ENCODE measurements around the gene PARP14.
"Not testable (repeated sequence)": the region's sequence is repeated elsewhere in the genome, so short reads cannot be mapped to it uniquely, and the experiment has no call there.

PARP14 gene

DNA sequence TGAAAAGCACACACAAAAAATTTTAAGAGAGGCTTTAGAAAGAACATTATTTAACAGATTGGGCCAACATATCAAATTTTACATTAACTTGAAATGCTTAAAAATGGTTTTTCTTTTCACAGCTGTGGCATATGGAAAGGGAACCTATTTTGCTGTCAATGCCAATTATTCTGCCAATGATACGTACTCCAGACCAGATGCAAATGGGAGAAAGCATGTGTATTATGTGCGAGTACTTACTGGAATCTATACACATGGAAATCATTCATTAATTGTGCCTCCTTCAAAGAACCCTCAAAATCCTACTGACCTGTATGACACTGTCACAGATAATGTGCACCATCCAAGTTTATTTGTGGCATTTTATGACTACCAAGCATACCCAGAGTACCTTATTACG is 47.5 kb downstream of the PARP14 start:
- FAIRE-seq, result no peak

DNA sequence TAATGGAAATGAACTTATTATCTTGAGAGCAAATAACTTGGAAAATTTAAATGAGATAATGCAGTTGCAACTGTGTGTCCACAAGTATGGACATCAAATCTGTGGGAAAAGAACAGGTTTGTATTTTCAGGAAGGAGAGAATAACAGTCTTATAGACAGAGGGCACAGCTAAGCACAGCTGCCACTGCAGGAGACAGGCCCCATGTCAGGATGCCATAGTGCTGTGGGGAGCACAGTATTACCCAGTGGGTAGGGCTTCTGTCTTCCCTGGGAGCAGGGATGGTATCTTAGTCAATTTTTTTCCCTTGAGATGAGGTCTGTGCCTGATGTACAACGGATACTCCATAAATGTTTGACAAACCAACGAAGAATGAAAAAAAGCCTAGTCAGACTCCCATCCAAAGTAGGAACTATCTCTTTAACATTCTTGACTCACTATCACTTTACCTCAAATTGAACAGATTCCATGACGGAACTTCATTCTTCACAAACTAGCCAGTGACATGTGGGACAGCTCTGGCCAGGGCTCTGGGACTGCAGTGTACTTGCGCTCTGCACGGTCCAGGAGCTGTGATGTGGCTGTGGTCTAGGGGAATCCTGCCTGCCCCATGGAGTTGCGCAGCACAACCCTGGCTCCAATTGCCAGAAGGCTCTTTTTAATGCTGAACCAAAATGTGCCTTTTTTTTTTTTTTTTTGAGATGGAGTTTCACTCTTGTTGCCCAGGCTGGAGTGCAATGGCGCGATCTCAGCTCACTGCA is 48.3 kb downstream of the PARP14 start:
- no peak for FAIRE-seq
- DNase-seq (ENCODE audit: insufficient read length), result no peak
- no peak for TF ChIP-seq TAF1 (IDR thresholded peaks at IDR 0.05; ENCODE audit: borderline replicate concordance, low read depth, low read length)
- TF ChIP-seq POLR2AphosphoS5 (IDR thresholded peaks at IDR 0.05; ENCODE audit: low read depth, low read length), result no peak
- 0 out of 2 replicates have a peak, but pooled peaks have one; percentile 22 for TF ChIP-seq POLR2A (IDR thresholded peaks at IDR 0.05; ENCODE audit: low read depth, low read length)

More for the DNA sequence above, 47.5 kb downstream of the PARP14 start:
- no peak for TF ChIP-seq POLR2AphosphoS5 (IDR thresholded peaks at IDR 0.05; ENCODE audit: low read depth, low read length)
- TF ChIP-seq TAF1 (IDR thresholded peaks at IDR 0.05; ENCODE audit: borderline replicate concordance, low read depth, low read length), result no peak
- no peak for TF ChIP-seq POLR2A (IDR thresholded peaks at IDR 0.05; ENCODE audit: low read depth, low read length)
- no peak for DNase-seq (ENCODE audit: insufficient read length)

DNA sequence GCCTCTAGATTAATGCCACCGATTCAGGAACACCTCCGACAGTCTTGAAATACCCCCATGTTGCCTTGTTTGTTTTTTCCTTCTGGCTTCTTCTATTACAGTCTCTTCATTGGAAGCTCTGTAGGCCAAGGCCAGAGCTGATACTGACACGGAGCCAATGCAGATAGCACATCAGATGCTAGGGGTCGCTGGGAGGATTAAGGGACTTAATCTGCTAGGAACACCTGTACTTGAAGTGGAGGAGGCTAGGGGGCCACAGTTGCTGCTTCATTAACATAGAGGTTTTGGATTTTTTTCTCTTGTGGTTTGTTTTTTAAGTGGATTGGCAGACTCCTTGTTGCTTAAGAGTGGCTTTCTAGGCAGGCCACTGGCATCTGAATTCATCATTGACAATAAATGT is 49.6 kb downstream of the PARP14 start:
- DNase-seq (ENCODE audit: insufficient read length) (no peak), FAIRE-seq (no peak)
- no peak for TF ChIP-seq POLR2A (IDR thresholded peaks at IDR 0.05; ENCODE audit: low read depth, low read length)
- no peak for TF ChIP-seq TAF1 (IDR thresholded peaks at IDR 0.05; ENCODE audit: borderline replicate concordance, low read depth, low read length)
- TF ChIP-seq POLR2AphosphoS5 (IDR thresholded peaks at IDR 0.05; ENCODE audit: low read depth, low read length), result no peak

DNA sequence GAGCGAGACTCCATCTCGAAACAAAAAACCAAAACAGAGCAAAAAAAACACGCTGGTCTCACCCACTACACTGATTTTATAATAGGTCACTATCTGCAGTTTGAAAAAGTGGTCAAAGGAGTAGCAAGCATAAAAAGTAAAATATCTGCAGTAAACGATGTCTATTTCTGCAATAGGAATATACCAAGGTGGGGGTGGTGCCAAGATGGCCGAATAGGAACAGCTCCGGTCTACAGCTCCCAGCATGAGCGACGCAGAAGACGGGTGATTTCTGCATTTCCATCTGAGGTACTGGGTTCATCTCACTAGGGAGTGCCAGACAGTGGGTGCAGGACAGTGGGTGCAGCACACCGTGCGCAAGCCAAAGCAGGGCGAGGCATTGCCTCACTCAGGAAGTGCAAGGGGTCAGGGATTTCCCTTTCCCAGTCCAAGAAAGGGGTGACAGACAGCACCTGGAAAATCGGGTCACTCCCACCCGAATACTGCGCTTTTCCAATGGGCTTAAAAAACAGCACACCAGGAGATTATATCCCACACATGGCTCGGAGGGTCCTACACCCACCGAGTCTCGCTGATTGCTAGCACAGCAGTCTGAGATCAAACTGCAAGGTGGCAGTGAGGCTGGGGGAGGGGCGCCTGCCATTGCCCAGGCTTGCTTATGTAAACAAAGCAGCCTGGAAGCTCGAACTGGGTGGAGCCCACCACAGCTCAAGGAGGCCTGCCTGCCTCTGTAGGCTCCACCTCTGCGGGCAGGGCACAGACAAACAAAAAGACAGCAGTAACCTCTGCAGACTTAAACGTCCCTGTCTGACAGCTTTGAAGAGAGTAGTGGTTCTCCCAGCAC is 52.3 kb downstream of the PARP14 start:
- DNase-seq (ENCODE audit: insufficient read length); FAIRE-seq: not testable (repeated sequence)

DNA sequence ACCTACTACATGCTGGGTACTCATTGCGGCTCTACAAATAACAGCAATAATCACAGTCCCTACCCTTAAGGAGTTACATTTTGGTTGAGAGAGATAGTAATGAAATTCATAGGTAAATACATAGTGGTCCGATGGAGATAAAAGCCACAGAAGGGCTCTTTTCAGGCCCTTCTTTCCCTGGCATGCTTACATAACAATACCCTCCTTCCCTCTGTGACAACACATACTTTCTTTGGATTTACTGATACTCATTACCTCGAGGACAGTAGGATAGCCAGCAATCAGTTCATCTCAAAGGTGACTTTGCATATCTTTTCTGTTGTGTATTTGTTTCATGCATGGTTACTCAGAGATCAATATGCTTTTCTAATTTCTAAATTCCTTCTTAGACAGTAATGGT is 58.5 kb downstream of the PARP14 start:
- TF ChIP-seq TAF1 (IDR thresholded peaks at IDR 0.05; ENCODE audit: borderline replicate concordance, low read depth, low read length) (no peak), POLR2AphosphoS5 (IDR thresholded peaks at IDR 0.05; ENCODE audit: low read depth, low read length) (no peak), POLR2A (IDR thresholded peaks at IDR 0.05; ENCODE audit: low read depth, low read length) (no peak)
- DNase-seq (ENCODE audit: insufficient read length), result no peak

DNA sequence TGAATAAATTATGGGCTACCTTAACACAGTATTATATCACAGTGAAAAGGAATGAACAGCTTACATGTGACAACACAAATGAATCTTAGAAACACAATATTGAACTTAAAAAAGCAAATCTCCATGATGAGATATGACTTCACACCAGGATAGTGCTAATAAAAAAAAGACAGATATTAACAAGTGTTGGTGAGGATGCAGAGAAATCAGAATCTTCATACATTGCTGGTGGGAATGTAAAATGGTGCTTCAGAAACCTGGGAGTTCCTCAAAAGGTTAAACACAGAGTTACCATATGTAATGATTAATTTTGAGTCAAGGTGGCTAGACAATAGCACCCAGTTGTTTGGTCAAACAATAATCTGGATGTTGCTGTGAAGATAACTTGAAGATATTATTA is 61.6 kb downstream of the PARP14 start:
- no peak for FAIRE-seq
- no peak for DNase-seq (ENCODE audit: insufficient read length)
- TF ChIP-seq TAF1 (IDR thresholded peaks at IDR 0.05; ENCODE audit: borderline replicate concordance, low read depth, low read length), result no peak

More for the DNA sequence above, 58.5 kb downstream of the PARP14 start:
- FAIRE-seq, result no peak

DNA sequence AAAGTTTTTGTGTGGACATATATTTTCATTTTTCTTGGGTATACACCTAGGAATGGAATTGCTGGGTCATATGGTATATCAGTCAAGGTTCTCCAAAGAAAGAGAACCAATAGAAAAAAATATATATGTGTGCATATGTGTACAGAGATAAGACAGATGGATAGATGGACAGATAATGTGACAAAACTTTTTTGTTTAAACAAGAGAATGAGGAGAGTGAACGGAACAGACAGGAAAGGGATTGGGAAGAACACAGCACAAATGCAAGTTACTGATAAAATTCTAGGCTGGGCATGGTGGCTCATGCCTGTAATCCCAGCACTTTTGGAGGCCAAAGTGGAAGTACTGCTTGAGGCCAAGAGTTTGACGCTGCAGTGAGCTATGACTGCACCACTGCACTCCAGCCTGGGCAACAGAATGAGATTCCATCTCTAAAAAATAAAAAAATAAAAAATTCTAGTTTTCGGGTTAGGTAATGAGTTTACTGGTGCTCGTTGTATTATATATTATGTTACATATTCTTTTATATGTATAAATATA is 63.0 kb downstream of the PARP14 start:
- TF ChIP-seq TAF1 (IDR thresholded peaks at IDR 0.05; ENCODE audit: borderline replicate concordance, low read depth, low read length), result no peak
- TF ChIP-seq POLR2A (IDR thresholded peaks at IDR 0.05; ENCODE audit: low read depth, low read length), result no peak
- TF ChIP-seq POLR2AphosphoS5 (IDR thresholded peaks at IDR 0.05; ENCODE audit: low read depth, low read length), result no peak
- no peak for FAIRE-seq
- no peak for DNase-seq (ENCODE audit: insufficient read length)

DNA sequence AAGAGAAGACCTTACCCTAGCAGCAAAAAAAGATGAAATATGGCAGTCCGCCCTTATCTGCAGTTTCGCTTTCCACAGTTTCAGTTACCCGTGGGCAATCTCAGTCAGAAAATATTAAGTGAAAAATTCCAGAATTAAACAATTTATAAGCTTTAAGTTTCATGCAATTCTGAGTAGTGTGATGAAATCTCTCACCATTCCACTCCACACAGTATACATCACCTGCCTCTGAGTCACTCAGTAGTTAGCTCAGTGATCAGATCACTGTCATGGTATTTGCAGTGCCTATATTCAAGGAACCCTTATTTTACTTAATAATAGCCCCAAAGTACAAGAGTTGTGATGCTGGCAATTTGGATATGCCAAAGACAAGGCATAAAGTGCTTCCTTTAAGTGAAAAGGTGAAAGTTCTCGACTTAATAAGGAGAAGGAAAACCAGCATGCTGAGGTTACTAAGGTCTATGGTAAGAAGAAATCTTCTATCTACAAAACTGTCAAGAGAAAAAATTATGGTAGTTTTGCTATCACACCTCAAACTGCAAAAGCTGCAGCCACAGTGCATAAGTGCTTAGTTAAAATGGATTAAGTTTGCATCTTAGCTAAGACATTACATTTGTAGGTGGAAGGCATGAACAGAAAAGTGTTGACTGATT is 64.9 kb downstream of the PARP14 start:
- DNase-seq (ENCODE audit: insufficient read length) (no peak), FAIRE-seq (no peak)
- TF ChIP-seq TAF1 (IDR thresholded peaks at IDR 0.05; ENCODE audit: borderline replicate concordance, low read depth, low read length) (no peak), POLR2A (IDR thresholded peaks at IDR 0.05; ENCODE audit: low read depth, low read length) (no peak), POLR2AphosphoS5 (IDR thresholded peaks at IDR 0.05; ENCODE audit: low read depth, low read length) (no peak)

DNA sequence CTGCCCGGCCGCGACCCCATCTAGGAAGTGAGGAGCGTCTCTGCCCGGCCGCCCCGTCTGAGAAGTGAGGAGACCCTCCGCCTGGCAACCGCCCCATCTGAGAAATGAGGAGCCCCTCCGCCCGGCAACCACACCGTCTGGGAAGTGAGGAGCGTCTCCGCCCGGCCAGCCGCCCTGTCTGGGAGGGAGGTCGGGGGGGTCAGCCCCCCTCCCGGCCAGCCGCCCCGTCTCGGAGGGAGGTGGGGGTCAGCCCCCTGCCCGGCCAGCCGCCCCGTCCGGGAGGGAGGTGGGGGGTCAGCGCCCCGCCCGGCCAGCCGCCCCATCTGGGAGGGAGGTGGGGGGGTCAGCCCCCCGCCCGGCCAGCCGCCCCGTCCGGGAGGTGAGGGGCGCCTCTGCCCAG is 66.7 kb downstream of the PARP14 start:
- FAIRE-seq; DNase-seq (ENCODE audit: insufficient read length): not testable (repeated sequence)

DNA sequence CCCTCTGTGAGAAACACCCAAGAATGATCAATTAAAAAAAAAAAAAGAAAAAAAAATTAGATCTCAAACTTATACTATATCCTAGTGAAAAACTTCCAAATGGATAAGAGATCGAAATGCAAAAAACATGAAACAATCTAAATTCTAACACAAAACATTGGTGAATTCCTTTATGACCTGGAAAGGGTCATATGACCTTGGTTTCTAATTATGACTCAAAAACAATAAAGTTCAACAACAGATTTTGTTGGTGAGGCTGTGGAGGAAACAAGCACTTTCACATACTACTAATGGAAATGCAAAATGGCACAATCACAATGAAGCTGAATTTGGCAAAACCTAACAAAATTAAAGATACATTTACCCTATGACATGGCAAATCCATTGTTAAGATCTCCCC is 67.7 kb downstream of the PARP14 start:
- FAIRE-seq, result no peak
- DNase-seq (ENCODE audit: insufficient read length), result no peak
- TF ChIP-seq POLR2A (IDR thresholded peaks at IDR 0.05; ENCODE audit: low read depth, low read length) (no peak), TAF1 (IDR thresholded peaks at IDR 0.05; ENCODE audit: borderline replicate concordance, low read depth, low read length) (no peak), POLR2AphosphoS5 (IDR thresholded peaks at IDR 0.05; ENCODE audit: low read depth, low read length) (no peak)

DNA sequence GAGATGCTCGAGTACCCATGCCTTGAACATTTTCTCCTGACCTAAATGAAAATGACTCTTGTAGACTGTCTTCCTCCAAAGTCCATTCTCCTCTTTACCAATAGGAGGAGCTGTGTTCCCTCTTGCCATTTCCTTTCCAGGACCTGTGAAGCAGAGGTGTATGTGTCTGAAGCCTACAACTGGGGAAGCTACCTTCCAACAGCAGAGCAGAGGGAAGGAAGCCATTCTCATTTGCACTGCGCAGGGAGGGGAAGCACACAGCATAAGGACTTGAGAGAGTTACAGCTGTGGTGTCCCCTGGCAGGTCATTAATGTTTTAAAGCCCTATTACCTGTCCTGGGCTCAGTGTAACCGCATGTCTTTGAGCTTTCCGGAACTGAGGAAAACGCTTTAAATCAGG is 74.3 kb downstream of the PARP14 start:
- TF ChIP-seq POLR2A (IDR thresholded peaks at IDR 0.05; ENCODE audit: low read depth, low read length) (no peak), POLR2AphosphoS5 (IDR thresholded peaks at IDR 0.05; ENCODE audit: low read depth, low read length) (no peak), TAF1 (IDR thresholded peaks at IDR 0.05; ENCODE audit: borderline replicate concordance, low read depth, low read length) (no peak)
- FAIRE-seq (peak; percentile 84), DNase-seq (ENCODE audit: insufficient read length) (no peak)

DNA sequence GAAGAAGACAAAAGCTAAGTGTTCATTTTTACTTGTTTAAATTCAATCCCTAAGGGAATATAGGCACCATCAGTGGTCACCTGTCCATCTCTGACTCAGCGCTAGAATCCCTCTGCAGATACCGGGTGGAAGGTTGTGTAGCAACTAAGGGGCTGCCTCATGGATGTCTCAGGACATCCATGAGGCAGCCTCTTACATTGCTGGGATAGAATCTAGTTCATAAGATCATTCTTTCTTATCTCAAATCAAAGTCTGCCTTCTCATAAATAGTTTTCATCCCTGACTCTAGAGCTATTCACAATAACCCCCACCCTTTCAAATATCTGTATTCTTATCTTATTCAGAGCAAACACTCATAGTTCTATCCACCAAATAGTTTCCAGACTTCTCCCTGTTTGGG is 74.9 kb downstream of the PARP14 start:
- no peak for DNase-seq (ENCODE audit: insufficient read length)
- no peak for FAIRE-seq
- no peak for TF ChIP-seq POLR2AphosphoS5 (IDR thresholded peaks at IDR 0.05; ENCODE audit: low read depth, low read length)
- TF ChIP-seq TAF1 (IDR thresholded peaks at IDR 0.05; ENCODE audit: borderline replicate concordance, low read depth, low read length), result no peak
- no peak for TF ChIP-seq POLR2A (IDR thresholded peaks at IDR 0.05; ENCODE audit: low read depth, low read length)

Measured in GM12892 (cell line).